ENCODE measurements around the gene ACKR1. TPM values are rescaled to one million over a fixed set of nuclear protein-coding genes. Genes with fewer than 3 reads are reported as not detected.

The ACKR1 gene
- total RNA-seq, 2 experiments from 2014 or later = not detected

DNA sequence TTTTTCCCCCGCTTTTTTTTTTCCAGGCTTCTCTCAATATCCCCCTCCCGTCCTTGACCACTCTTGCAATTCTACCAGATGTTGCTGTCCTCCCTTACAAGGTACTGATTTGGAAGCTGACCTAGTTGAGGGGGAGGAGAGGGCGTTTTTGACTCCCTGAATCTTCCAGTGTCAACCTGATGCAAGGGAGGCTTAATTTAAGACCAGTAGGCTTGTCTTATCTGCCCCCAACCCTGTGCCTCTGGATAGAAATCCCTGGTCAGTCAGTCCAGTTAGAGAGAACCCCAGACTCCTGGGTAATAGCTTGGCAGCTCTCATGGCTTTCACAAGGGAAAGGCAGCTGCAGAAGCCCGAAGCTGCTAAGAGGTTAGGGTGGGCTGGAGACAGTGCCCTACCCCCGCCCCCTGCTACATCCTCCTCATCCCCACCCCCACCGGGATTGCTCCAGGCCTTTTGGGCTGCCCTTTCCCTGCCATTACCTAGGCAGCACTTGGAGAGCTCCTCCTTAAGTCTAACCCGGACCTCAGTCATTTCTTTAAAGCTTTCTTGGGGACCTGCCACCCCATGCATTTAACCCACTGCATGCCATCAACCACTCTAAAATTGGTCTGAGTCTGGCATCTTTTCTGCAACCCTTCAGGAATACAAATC is 3.6 kb downstream of the ACKR1 start:
- DNase-seq (no peak), ATAC-seq (no peak)
- H3K4me1 Mint-ChIP-seq (ENCODE audit: low read depth) = peaks cover 12% of the 10 kb centered on the region
- H3K9me3 Mint-ChIP-seq = no peaks in the 10 kb centered on the region
- TF ChIP-seq, protein P1, sequence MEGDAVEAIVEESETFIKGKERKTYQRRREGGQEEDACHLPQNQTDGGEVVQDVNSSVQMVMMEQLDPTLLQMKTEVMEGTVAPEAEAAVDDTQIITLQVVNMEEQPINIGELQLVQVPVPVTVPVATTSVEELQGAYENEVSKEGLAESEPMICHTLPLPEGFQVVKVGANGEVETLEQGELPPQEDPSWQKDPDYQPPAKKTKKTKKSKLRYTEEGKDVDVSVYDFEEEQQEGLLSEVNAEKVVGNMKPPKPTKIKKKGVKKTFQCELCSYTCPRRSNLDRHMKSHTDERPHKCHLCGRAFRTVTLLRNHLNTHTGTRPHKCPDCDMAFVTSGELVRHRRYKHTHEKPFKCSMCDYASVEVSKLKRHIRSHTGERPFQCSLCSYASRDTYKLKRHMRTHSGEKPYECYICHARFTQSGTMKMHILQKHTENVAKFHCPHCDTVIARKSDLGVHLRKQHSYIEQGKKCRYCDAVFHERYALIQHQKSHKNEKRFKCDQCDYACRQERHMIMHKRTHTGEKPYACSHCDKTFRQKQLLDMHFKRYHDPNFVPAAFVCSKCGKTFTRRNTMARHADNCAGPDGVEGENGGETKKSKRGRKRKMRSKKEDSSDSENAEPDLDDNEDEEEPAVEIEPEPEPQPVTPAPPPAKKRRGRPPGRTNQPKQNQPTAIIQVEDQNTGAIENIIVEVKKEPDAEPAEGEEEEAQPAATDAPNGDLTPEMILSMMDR (IDR thresholded peaks at IDR 0.05) = no peak
- H3K27me3 Mint-ChIP-seq = peaks cover 39% of the 10 kb centered on the region
- ChIA-PET POLR2A (interaction anchor here (1.2 kb wide), 1 partner anchor 27 kb away, joined by 3 read pairs; no protein-coding TSS in a partner anchor), CTCF (interaction anchor here (1.5 to 9.5 kb wide), 5 partner anchors 10 to 75 kb away, joined by 3 to 202 read pairs (median 8); no protein-coding TSS in a partner anchor)
- H3K36me3 Mint-ChIP-seq (ENCODE audit: low read depth) = no peaks in the 10 kb centered on the region
- intact Hi-C loops (cut with micrococcal nuclease) = no loop called here
- H3K27ac Mint-ChIP-seq = no peak overlapping the region
- H3K4me3 Mint-ChIP-seq = no peak overlapping the region

DNA sequence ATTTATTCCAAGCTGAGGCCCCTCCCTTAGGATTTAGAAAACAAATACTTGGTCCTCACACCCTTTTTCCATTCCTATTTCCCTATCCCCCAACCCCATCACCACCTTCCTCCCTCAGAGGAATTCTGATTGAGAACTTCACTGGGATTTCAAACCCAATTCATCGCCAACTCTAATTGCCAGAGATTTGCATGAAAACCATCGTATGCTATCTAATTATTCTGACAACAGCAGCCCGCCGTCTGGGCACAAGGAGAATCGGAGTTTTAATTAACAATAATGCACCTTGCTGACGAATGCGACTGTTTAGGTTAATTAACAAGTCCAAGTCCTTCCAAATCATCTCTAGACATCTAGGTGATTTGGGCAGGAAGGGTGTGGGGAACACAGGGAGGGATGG is 4.4 kb downstream of the ACKR1 start:
- Mint-ChIP-seq H3K9me3 (no peaks in the 10 kb centered on the region), H3K36me3 (ENCODE audit: low read depth) (no peaks in the 10 kb centered on the region), H3K27me3 (peaks cover 37% of the 10 kb centered on the region), H3K4me1 (ENCODE audit: low read depth) (peaks cover 12% of the 10 kb centered on the region), H3K27ac (no peak overlapping the region), H3K4me3 (no peak overlapping the region)
- no peak for DNase-seq
- ATAC-seq = no peak
- intact Hi-C loops (cut with micrococcal nuclease) = no loop called here
- POLR2A ChIA-PET = no interaction called here
- TF ChIP-seq, protein P1 (IDR thresholded peaks at IDR 0.05) = no peak
- CTCF ChIA-PET = interaction anchor here (1.5 to 9.5 kb wide), 5 partner anchors 11 to 75 kb away, joined by 3 to 202 read pairs (median 8); no protein-coding TSS in a partner anchor

DNA sequence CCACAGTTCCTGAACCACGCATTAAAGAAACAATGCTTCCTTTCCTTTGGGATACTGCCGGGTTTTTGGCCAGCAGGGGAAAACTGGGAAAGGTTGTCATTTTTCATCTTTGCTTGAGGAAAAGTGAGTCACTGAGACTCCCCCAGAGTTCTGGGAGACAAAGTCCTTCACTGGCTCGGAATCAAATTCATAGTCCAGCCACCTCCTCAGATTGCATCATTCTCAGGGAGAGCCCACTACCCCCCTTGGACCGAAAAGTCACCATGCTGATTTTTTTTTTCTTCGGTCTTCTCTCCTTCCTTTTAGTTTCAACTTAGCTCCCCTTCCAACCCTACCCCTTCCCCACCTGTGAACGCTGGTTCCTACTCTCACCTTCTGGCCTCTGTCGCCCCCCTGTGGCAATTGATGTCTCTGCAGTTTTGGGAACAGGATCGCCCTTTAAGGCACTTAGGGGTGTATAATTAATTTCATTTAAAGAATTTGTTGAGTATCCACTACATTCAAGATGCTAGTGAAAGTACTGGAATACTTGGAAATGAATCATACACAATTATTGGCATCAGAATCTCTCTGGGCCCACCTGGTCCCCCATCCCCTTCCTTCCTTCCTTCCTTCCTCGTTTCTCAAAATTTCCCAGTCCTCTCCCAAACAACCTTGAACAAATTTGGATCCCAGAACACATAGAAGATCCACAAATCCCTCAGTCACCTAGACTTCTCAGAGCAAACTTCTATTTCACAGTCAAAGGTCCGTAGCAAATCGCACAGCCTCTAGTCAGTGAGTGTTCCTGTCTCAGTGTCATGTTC is 6.9 kb downstream of the ACKR1 start:
- TF ChIP-seq, protein P1 (IDR thresholded peaks at IDR 0.05) = peak; percentile 87
- peaks cover 12% of the 10 kb centered on the region for H3K4me1 Mint-ChIP-seq (ENCODE audit: low read depth)
- DNase-seq (peak; percentile 68), ATAC-seq (peak; percentile 65)
- POLR2A ChIA-PET = interaction anchor here (0.8 kb wide), 1 partner anchor 443 kb away, joined by 4 read pairs; no protein-coding TSS in a partner anchor
- no peaks in the 10 kb centered on the region for H3K36me3 Mint-ChIP-seq (ENCODE audit: low read depth)
- CTCF ChIA-PET = interaction anchor here (0.6 to 9.5 kb wide), 15 partner anchors 9 to 93 kb away, joined by 3 to 202 read pairs (median 5); no protein-coding TSS in a partner anchor
- peaks cover 30% of the 10 kb centered on the region for H3K27me3 Mint-ChIP-seq
- H3K4me3 Mint-ChIP-seq = no peak overlapping the region
- H3K27ac Mint-ChIP-seq = no peak overlapping the region
- H3K9me3 Mint-ChIP-seq = no peaks in the 10 kb centered on the region
- intact Hi-C loops (cut with micrococcal nuclease) = loop anchor here (5.0 kb wide), 2 partner anchors 49 to 79 kb away; no protein-coding TSS in a partner anchor

DNA sequence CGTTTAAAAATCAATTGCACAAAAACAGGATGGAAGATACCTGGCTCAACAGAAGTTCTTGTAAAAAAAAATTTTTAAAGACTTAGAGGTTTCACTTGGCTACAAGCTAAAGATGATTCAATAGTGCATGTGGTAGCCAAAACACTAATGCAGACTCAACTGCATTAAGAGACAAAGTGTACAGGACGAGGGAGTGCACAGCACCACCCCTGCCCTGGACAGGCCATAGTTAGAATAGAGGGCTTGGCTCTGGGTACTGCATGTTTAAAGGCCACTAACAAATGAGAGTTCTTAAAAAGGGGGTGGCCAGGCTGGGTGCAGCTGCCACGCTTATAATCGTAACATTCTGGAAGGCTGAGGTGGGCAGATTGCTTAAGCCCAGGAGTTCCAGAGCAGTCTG is 7.9 kb downstream of the ACKR1 start:
- no peak for ATAC-seq
- POLR2A ChIA-PET = interaction anchor here (0.5 to 0.6 kb wide), 2 partner anchors 203 to 1023 kb away, joined by 3 to 4 read pairs; no protein-coding TSS in a partner anchor
- intact Hi-C loops (cut with micrococcal nuclease) = loop anchor here (5.0 kb wide), 2 partner anchors 50 to 80 kb away; no protein-coding TSS in a partner anchor
- Mint-ChIP-seq H3K36me3 (ENCODE audit: low read depth) (no peaks in the 10 kb centered on the region), H3K4me3 (no peak overlapping the region), H3K27me3 (peaks cover 31% of the 10 kb centered on the region), H3K9me3 (no peaks in the 10 kb centered on the region), H3K4me1 (ENCODE audit: low read depth) (peaks cover 6% of the 10 kb centered on the region), H3K27ac (no peak overlapping the region)
- no peak for DNase-seq
- TF ChIP-seq, protein P1 (IDR thresholded peaks at IDR 0.05) = no peak
- CTCF ChIA-PET = interaction anchor here (0.9 to 9.5 kb wide), 9 partner anchors 9 to 117 kb away, joined by 3 to 202 read pairs (median 19); no protein-coding TSS in a partner anchor

Data from activated CD8-positive, alpha-beta T cell treated with anti-CD3 and anti-CD28 coated beads for 36 hours (primary cell).